HepG2 (cell line): ENCODE data around the gene CD109. TPM values are rescaled to one million over a fixed set of nuclear protein-coding genes. Genes with fewer than 3 reads are reported as not detected.

Experiments used
- ATAC-seq: fragments of 200-7000 bp; cut with Tn5 transposase; 3 replicates; pipeline ENCODE4 v1.9.1; 2020; ENCODE audit warnings: mild to moderate bottlenecking, moderate library complexity
- BruUV-seq: library from RNA; stranded (reverse); fragments of 400-500 nt; replicated peaks from 2 replicates; lab custom pipeline; 2021; lab: Mats Ljungman, UMichigan
- CTCF ChIA-PET: fragments of 300-600 bp; formaldehyde crosslinking; extraction: SDS; loops from one replicate; lab custom pipeline; 2021; ENCODE audit warnings: low total read pairs, inconsistent platforms, low intra/inter-chr PET ratio; lab: Yijun Ruan, JAX
- POLR2A ChIA-PET: fragments of 350-600 bp; sonication (Branson Sonifier 250); formaldehyde crosslinking; loops from one replicate; lab custom pipeline; 2020; ENCODE audit warnings: antibody characterized with exemption, inconsistent platforms; lab: Yijun Ruan, JAX
- DNase-seq: peaks from one replicate; pipeline ENCODE4 v3.0.0-alpha.2; 2015; ENCODE audit warnings: low spot score
- FAIRE-seq: peaks from 3 replicates; lab custom pipeline; 2011; peaks lifted over from hg19 to GRCh38; lab: Jason Lieb, UNC
- H2AFZ ChIP-seq: one replicate; pipeline ENCODE4 v1.6.1; 2011; ENCODE audit warnings: low read length, inconsistent platforms
- H3K27ac ChIP-seq: fragments of 300-600 bp; 3 replicates; pipeline ENCODE4 v1.8.0; 2011; ENCODE audit warnings: mixed run types, mild to moderate bottlenecking, mixed read lengths, low read length, inconsistent platforms; ENCODE audit not compliant: insufficient read depth; ENCODE audit errors: extremely low read length
- H3K27me3 ChIP-seq, 2 experiments: fragments of 200-600 bp in 1 of 2; 2 replicates in 1 of 2; 3 replicates in 1 of 2; pipeline versions ENCODE4 v1.6.0 to v1.8.0; 2011; ENCODE audit warnings: low read length in 2 of 2, mild to moderate bottlenecking in 2 of 2, moderate library complexity in 2 of 2, inconsistent platforms in 1 of 2; ENCODE audit not compliant: insufficient read depth in 2 of 2, control insufficient read depth in 1 of 2
- H3K36me3 ChIP-seq, 2 experiments: fragments of 200-600 bp in 1 of 2; replicated peaks in 1 of 2; 2 replicates in 1 of 2; 3 replicates in 1 of 2; pipeline versions ENCODE4 v1.5.1 to v1.8.0; 2011; ENCODE audit warnings: low read length in 2 of 2, inconsistent platforms in 1 of 2; ENCODE audit not compliant: insufficient read depth in 2 of 2, control insufficient read depth in 1 of 2
- H3K4me1 ChIP-seq: 2 replicates; pipeline ENCODE4 v1.5.1; 2012; ENCODE audit warnings: low read length, inconsistent platforms; ENCODE audit not compliant: insufficient read depth
- H3K4me2 ChIP-seq: 2 replicates; pipeline ENCODE4 v1.6.0; 2011; ENCODE audit warnings: low read depth, low read length, inconsistent platforms
- H3K4me3 ChIP-seq, 3 experiments: fragments of 200-600 bp in 1 of 3; sonication (generic), shearing (Covaris generic) in 1 of 3; replicated peaks in 1 of 3; 2 replicates each; pipeline ENCODE4 v1.5.1; 2011 to 2016; ENCODE audit warnings: low read length in 3 of 3, inconsistent platforms in 2 of 3, low read depth in 2 of 3, mild to moderate bottlenecking in 2 of 3, control low read depth in 1 of 3, mixed read lengths in 1 of 3; ENCODE audit not compliant: insufficient read depth in 1 of 3
- H3K79me2 ChIP-seq: one replicate; pipeline ENCODE4 v1.6.1; 2011; ENCODE audit warnings: low read length, inconsistent platforms; ENCODE audit not compliant: insufficient read depth
- H3K9ac ChIP-seq: 2 replicates; pipeline ENCODE4 v1.6.0; 2011; ENCODE audit warnings: mild to moderate bottlenecking, low read depth, low read length, inconsistent platforms; ENCODE audit not compliant: insufficient read depth
- H3K9me3 ChIP-seq: 2 replicates; pipeline ENCODE4 v1.5.1; 2012; ENCODE audit warnings: mild to moderate bottlenecking, low read length
- H4K20me1 ChIP-seq: 2 replicates; pipeline ENCODE4 v1.6.0; 2011; ENCODE audit warnings: inconsistent platforms, mild to moderate bottlenecking, low read length, moderate library complexity; ENCODE audit not compliant: insufficient read depth
- ZNF121 ChIP-seq: sonication (generic); formaldehyde crosslinking; IDR thresholded peaks from 2 replicates; pipeline ENCODE4 v1.5.0; 2020; ENCODE audit warnings: mild to moderate bottlenecking, missing genetic modification reagents
- ZNF234 ChIP-seq: sonication (generic); formaldehyde crosslinking; conservative IDR thresholded peaks from 2 replicates; pipeline ENCODE4 v1.5.1; 2020; ENCODE audit warnings: mild to moderate bottlenecking, missing genetic modification reagents
- ZNF329 ChIP-seq: sonication (generic); formaldehyde crosslinking; IDR thresholded peaks from 2 replicates; pipeline ENCODE4 v1.9.0; 2021; ENCODE audit warnings: low read depth, mild to moderate bottlenecking, missing genetic modification reagents
- ZNF619 ChIP-seq: sonication (generic); formaldehyde crosslinking; IDR thresholded peaks from 2 replicates; pipeline ENCODE4 v1.4.0; 2020; ENCODE audit warnings: mild to moderate bottlenecking, missing genetic modification reagents
- in situ Hi-C: cut with HindIII; loops from 2 replicates; pipeline ENCODE4 v1.10.0; 2017; ENCODE audit warnings: low pct_unique_long_range_greater_than_20kb; ENCODE audit not compliant: extremely low pct_ligation_motif_present
- intact Hi-C: fragments of 100-400 bp; cut with micrococcal nuclease; formaldehyde crosslinking; loops from one replicate; pipeline ENCODE4 v1.10.0; 2022; ENCODE audit not compliant: unreplicated experiment
- polyA plus RNA-seq, 8 experiments: library from polyadenylated mRNA; depleted of rRNA in 3 of 8; stranded (reverse) in 7 of 8; unstranded in 1 of 8; fragments of >200 nt; fragmentation: Illumina TruSeq in 4 of 8; extraction: Trizol in 4 of 8; gene quantifications; 2 replicates each; pipeline versions ENCODE4 v1.2.1 to v1.2.3, GENCODE V29; 2011 to 2016; ENCODE audit warnings: low read depth in 4 of 8, missing spikeins in 1 of 8, mixed read lengths in 1 of 8; ENCODE audit not compliant: insufficient read depth in 1 of 8
- total RNA-seq, 5 experiments: library from RNA; depleted of rRNA; stranded (reverse); fragments of >200 nt; fragmentation: Illumina TruSeq; extraction: Trizol; gene quantifications; 2 replicates each; pipeline ENCODE4 v1.2.3, GENCODE V29; 2016; ENCODE audit warnings: low read depth in 1 of 5
- TF ChIP-seq, protein P1 (sequence below): conservative IDR thresholded peaks from 2 replicates; pipeline ENCODE4 v1.6.1; 2018; ENCODE audit warnings: missing genetic modification reagents
- TF ChIP-seq, protein P2 (sequence below): sonication (generic); formaldehyde crosslinking; IDR thresholded peaks from 2 replicates; pipeline ENCODE4 v1.4.0; 2020; ENCODE audit warnings: mild to moderate bottlenecking, missing genetic modification reagents
- TF ChIP-seq, protein P3 (sequence below): sonication (generic); formaldehyde crosslinking; IDR thresholded peaks from 2 replicates; pipeline ENCODE4 v1.4.0; 2020; ENCODE audit warnings: mild to moderate bottlenecking, missing genetic modification reagents
- TF ChIP-seq, protein P4 (sequence below): sonication (generic); formaldehyde crosslinking; IDR thresholded peaks from 2 replicates; pipeline ENCODE4 v1.5.0; 2020; ENCODE audit warnings: mild to moderate bottlenecking, low read depth, missing genetic modification reagents, borderline replicate concordance
- TF ChIP-seq, protein P5 (sequence below): sonication (generic); formaldehyde crosslinking; IDR thresholded peaks from 2 replicates; pipeline ENCODE4 v1.5.0; 2020; ENCODE audit warnings: missing genetic modification reagents

The CD109 gene
- total and polyA plus RNA-seq, 2 of the 13 experiments (the other 11 are each of a cell fraction or from before 2014, with no cell fraction given) = 0.93 to 2.1 TPM

DNA sequence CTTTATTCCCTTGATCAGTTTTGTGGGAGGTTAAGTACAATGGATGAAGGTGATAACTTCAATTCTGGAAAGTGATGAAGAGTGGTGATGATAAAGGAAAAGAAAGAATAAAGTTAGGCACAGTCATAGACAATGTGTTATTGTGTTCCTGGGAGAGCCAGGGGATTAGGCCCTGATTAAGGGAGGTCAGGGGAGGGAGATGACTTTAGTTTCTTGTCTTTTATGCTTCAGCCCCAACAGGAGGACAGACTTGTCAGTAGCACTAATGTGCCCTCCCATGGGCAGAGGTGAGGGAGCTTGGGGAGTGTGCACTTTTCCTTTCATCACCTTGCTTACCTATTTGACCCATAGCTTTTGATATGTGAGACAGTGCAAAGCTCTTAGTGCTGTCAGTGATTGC is 115.7 kb downstream of the CD109 start:
- ChIA-PET POLR2A (no interaction called here), CTCF (no interaction called here)
- BruUV-seq = no TSS peak
- TF ChIP-seq, protein P1, sequence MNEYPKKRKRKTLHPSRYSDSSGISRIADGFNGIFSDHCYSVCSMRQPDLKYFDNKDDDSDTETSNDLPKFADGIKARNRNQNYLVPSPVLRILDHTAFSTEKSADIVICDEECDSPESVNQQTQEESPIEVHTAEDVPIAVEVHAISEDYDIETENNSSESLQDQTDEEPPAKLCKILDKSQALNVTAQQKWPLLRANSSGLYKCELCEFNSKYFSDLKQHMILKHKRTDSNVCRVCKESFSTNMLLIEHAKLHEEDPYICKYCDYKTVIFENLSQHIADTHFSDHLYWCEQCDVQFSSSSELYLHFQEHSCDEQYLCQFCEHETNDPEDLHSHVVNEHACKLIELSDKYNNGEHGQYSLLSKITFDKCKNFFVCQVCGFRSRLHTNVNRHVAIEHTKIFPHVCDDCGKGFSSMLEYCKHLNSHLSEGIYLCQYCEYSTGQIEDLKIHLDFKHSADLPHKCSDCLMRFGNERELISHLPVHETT (CRISPR knock-in tag) = no peak
- TF ChIP-seq, protein P2, sequence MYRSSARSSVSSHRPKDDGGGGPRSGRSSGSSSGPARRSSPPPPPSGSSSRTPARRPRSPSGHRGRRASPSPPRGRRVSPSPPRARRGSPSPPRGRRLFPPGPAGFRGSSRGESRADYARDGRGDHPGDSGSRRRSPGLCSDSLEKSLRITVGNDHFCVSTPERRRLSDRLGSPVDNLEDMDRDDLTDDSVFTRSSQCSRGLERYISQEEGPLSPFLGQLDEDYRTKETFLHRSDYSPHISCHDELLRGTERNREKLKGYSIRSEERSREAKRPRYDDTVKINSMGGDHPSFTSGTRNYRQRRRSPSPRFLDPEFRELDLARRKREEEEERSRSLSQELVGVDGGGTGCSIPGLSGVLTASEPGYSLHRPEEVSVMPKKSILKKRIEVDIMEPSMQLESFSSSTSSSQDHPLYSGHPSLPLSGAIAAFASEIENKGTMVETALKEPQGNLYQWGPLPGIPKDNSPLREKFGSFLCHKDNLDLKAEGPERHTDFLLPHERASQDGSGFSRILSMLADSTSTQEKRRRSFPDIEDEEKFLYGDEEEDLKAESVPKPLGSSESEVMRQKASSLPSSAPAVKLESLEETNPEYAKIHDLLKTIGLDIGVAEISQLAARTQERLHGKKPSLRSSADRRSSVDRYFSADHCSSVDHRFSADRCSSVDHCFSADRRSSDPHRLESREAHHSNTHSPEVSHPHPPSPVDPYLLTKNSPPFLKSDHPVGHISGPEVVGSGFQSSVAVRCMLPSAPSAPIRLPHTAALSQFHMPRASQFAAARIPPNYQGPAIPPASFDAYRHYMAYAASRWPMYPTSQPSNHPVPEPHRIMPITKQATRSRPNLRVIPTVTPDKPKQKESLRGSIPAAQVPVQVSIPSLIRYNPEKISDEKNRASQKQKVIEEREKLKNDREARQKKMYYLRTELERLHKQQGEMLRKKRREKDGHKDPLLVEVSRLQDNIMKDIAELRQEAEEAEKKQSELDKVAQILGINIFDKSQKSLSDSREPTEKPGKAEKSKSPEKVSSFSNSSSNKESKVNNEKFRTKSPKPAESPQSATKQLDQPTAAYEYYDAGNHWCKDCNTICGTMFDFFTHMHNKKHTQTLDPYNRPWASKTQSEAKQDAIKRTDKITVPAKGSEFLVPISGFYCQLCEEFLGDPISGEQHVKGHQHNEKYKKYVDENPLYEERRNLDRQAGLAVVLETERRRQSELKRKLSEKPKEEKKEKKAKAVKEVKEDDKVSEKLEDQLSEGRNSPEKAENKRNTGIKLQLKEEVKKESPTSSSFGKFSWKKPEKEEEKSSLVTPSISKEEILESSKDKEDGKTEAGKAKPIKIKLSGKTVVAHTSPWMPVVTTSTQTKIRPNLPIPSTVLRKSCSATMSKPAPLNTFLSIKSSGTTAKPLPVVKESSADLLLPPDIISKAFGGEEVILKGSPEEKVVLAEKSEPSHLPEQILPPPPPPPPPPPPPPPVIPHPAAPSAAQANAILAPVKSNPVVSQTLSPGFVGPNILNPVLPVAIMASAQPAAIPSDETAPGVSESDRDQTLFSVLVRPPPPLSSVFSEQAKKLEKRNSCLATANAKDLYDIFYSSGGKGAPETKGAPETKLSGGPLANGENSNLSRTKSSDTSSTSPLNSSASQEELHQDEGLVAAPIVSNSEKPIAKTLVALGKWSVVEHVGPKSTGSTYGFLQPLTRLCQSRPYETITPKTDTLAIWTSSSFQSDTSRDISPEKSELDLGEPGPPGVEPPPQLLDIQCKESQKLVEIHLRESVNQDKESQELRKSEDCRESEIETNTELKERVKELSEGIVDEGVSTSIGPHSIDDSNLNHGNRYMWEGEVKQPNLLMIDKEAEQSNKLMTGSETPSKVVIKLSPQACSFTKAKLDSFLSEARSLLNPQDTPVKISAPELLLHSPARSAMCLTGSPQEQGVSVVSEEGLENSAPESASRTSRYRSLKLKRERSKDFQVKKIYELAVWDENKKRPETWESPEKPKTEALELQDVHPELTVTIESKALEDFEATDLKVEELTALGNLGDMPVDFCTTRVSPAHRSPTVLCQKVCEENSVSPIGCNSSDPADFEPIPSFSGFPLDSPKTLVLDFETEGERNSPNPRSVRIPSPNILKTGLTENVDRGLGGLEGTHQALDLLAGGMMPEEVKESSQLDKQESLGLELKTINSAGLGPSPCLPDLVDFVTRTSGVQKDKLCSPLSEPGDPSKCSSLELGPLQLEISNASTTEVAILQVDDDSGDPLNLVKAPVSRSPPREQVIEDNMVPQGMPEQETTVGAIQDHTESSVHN = no peak
- TF ChIP-seq ZNF619 = no peak
- TF ChIP-seq, protein P3, sequence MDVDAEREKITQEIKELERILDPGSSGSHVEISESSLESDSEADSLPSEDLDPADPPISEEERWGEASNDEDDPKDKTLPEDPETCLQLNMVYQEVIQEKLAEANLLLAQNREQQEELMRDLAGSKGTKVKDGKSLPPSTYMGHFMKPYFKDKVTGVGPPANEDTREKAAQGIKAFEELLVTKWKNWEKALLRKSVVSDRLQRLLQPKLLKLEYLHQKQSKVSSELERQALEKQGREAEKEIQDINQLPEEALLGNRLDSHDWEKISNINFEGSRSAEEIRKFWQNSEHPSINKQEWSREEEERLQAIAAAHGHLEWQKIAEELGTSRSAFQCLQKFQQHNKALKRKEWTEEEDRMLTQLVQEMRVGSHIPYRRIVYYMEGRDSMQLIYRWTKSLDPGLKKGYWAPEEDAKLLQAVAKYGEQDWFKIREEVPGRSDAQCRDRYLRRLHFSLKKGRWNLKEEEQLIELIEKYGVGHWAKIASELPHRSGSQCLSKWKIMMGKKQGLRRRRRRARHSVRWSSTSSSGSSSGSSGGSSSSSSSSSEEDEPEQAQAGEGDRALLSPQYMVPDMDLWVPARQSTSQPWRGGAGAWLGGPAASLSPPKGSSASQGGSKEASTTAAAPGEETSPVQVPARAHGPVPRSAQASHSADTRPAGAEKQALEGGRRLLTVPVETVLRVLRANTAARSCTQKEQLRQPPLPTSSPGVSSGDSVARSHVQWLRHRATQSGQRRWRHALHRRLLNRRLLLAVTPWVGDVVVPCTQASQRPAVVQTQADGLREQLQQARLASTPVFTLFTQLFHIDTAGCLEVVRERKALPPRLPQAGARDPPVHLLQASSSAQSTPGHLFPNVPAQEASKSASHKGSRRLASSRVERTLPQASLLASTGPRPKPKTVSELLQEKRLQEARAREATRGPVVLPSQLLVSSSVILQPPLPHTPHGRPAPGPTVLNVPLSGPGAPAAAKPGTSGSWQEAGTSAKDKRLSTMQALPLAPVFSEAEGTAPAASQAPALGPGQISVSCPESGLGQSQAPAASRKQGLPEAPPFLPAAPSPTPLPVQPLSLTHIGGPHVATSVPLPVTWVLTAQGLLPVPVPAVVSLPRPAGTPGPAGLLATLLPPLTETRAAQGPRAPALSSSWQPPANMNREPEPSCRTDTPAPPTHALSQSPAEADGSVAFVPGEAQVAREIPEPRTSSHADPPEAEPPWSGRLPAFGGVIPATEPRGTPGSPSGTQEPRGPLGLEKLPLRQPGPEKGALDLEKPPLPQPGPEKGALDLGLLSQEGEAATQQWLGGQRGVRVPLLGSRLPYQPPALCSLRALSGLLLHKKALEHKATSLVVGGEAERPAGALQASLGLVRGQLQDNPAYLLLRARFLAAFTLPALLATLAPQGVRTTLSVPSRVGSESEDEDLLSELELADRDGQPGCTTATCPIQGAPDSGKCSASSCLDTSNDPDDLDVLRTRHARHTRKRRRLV (CRISPR knock-in tag) = no peak
- TF ChIP-seq, protein P4, sequence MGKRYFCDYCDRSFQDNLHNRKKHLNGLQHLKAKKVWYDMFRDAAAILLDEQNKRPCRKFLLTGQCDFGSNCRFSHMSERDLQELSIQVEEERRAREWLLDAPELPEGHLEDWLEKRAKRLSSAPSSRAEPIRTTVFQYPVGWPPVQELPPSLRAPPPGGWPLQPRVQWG (CRISPR knock-in tag) = no peak
- TF ChIP-seq, protein P5, sequence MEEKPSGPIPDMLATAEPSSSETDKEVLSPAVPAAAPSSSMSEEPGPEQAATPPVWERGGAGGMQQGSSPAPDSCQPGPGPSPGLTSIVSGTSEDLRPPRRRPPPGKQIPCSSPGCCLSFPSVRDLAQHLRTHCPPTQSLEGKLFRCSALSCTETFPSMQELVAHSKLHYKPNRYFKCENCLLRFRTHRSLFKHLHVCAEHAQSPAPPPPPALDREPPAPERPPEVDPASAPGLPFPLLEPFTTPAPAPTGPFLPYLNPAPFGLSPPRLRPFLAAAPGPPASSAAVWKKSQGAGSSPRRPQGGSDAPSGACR (CRISPR knock-in tag) = no peak
- TF ChIP-seq ZNF329 (CRISPR knock-in tag) = no peak
- no peak for TF ChIP-seq ZNF121 (CRISPR knock-in tag)
- TF ChIP-seq ZNF234 = no peak

More for the DNA sequence above, 115.7 kb downstream of the CD109 start:
- H3K36me3 ChIP-seq = no peaks in the 10 kb centered on the region
- H3K79me2 ChIP-seq = no peaks in the 10 kb centered on the region
- no peak overlapping the region for H3K4me3 ChIP-seq
- no peak overlapping the region for H3K27ac ChIP-seq
- no peaks in the 10 kb centered on the region for H4K20me1 ChIP-seq
- no peak overlapping the region for H2AFZ ChIP-seq
- H3K9ac ChIP-seq = no peak overlapping the region
- H3K27me3 ChIP-seq = no peaks in the 10 kb centered on the region
- intact Hi-C loops (no loop called here), in situ Hi-C loops (no loop called here)
- H3K4me1 ChIP-seq = no peaks in the 10 kb centered on the region
- FAIRE-seq = no peak
- no peaks in the 10 kb centered on the region for H3K9me3 ChIP-seq
- DNase-seq = no peak
- H3K4me2 ChIP-seq = no peak overlapping the region
- no peak for ATAC-seq
